Activated CD4-positive, CD25-positive, alpha-beta regulatory T cell treated with anti-CD3 and anti-CD28 coated beads, Interleukin-2, amount 50 U/mL, for 24 hours (primary cell): ENCODE results near the gene NR2F2.

Experiments
- ATAC-seq, 2 donors: fragments of 150-1000 bp; cut with Tn5 transposase; one replicate each; pipeline ENCODE4 v1.10.0; 2021; ENCODE audit warnings: mild to moderate bottlenecking in 1 of 2, moderate library complexity in 1 of 2

Gene NR2F2

DNA sequence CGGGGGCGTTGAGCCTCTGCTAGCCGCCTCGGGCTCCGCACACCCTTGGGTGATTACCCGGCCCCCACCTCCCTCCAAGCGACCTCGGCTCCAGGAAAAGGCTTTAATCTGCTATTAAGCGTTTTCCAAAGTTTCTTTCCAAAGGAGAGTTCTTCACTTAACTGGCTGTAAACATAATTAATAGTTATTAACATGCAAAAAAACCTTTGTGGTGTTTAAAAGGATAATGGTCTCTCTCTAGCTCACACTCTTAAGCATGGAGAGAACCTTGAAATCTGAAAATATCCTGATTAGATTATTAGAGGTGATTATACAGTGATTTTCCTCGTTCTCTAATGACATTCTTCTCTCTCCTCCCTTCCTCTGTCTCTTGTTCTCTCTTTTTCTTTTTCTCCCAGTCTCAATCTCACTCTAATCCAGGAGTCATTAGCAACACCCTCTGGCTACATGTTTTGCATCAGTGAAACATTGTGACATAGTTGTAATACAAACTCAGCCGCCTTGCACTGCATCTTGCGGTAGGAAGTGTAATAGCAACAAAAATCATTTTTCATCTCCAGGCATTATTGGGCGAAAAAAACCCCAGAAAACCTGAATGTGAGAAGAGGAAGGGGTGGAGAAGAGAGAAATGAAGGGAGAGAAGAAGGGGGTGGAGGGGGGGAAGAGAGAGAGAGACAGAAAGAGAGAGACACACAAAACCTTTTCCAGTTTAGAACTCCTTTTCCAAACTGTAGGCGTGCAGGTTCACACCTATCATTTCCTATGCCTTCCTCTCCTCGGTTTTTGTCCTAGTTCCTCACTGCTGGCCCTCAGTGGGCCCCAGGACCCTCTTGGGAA is 24.4 kb downstream of the NR2F2 start:
- no peak for ATAC-seq

- no peak for ATAC-seq
Observed at GRCh38 chr15:96355568-96356187, 25.2 kb downstream of the NR2F2 start.

GRCh38 chr15:96356494-96357455 is 26.3 kb downstream of the NR2F2 start:
- ATAC-seq, result peak; percentile 51 to 63

- ATAC-seq, result no peak
Observed at GRCh38 chr15:96358001-96358801, 27.7 kb downstream of the NR2F2 start.

- ATAC-seq, result no peak
Observed at GRCh38 chr15:96358821-96359615, 28.5 kb downstream of the NR2F2 start.

- ATAC-seq, result no peak
Observed at GRCh38 chr15:96359616-96360521, 29.4 kb downstream of the NR2F2 start.

DNA sequence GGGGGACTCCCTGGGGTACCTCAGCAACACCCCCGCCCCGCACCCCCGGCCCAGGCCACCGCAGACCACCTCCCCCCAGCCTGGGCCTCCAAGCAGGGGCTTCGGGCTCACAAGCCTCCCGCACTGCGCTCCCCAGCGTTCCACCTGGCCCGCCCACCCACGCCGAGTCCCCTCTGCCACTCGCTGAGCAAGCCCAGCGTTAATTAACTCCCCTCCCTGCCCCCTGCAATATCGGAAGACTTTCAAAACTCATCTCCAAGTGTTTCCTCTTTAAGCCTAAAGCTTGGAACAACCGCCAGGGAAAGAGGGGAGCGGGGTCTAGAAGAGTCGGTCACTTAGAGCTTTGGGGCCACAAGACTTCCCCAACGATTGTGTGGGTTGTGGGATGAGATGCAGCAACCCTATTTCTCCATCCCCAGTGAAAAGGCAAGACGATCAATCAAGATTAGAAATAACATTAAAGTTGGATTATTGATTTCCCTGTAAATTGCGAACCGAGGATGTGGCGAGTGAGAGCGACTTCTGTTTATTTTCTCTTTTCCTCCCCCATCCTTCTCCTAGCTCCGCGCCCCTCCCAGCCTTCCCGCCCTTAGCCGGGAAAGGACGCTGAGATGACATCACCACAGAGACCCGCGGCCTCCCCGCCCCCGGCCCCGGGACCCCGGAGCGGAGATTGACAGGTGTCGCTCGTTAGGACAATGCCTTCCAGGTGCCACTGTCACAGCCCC is 30.2 kb downstream of the NR2F2 start:
- no peak for ATAC-seq

GRCh38 chr15:96361309-96362010 is 31.0 kb downstream of the NR2F2 start:
- ATAC-seq, result no peak

DNA sequence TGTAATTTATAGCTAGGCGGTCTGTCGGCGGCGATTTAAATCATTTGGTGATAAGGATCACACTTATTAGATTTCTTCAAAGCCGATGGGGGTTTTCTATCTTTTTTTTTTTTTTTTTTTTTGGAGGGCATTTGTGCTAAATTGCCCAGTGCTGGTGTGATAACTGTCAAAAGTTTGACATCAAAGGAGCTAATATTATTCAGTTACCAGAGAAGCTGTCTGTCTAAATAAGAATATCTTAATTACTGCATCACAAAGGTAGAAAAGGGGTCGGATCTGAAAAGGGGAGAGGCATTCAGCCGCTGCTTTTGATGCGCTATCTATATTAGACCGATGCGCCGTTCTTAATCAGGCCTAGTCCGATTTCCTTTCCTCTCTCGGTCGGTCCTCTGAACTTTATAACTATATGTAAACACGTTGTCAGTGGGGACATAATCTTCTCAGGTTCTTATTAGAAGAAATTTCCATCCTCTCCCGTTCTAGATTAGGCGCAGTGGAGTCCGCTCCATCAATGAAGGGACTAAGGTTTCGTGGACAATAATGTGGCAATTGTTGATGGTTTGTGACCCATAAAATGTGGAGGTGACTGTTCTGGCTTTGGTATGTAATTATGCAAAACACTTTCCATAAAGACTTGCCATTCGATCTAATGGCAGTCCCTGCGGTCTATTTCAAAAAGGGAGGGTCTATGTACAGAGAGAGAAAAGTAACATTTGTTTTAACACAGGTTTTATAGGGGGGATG is 31.7 kb downstream of the NR2F2 start:
- no peak for ATAC-seq

DNA sequence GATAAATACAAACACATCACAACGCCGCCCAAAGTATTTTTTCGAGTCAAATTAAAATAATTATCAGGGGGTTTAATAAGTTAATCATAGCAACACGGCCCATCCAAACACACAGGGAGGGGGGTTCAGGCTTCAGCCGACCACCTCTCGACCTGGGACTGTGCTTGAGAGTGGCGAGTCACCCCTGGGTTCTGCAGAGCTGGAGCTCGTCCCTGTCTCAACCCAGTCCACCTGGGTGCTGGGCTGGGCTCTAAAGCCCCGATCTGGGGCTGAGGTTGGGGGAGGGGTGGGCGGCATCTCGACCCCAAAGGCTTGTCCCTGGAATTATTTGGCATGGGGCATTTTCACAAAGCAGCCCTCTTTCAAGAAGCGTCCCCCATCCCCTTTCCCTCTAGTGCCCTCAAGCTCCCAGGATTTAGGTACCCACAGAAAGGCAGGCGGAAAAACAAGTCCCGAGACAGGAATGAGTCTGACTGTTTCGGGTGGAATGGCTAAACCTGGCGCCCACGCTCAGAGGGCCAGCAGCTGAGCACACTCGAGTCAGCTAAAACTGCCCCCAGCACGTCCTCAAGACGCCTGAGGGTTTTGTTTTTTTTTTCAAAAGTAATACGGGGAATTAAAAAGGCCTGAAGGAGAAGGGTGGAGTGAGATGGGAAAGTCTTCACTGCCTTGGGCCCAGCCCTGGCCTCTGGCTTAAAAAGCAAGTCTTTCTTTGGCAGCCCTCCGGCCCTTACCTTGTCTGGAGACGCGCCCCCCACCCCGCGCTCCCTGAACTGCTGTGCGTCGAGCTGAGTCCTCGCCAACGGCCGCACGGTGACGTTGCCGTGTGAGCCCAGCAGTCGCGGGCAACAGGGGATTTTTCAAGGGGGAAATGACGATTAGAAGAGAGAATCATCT is 32.5 kb downstream of the NR2F2 start:
- no peak for ATAC-seq

DNA sequence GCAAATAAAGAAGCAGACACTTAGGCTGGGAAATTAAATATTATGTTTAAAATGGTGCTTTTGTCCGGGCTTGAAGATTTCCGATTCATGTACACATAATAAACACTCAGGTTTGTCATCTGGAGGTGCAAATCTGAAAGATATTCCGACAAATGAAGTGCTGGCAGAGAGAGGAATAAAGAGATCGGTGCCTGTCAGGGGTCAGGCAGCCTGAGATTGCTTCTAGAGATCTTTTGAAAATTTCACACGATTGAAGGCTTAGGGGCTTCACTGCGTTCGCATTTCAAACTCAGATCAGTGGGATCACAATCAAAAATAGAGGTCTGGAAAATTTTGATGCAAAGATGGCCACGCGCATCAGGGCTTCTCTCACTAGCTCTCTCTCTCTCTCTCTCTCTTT is 33.2 kb downstream of the NR2F2 start:
- ATAC-seq, result no peak

DNA sequence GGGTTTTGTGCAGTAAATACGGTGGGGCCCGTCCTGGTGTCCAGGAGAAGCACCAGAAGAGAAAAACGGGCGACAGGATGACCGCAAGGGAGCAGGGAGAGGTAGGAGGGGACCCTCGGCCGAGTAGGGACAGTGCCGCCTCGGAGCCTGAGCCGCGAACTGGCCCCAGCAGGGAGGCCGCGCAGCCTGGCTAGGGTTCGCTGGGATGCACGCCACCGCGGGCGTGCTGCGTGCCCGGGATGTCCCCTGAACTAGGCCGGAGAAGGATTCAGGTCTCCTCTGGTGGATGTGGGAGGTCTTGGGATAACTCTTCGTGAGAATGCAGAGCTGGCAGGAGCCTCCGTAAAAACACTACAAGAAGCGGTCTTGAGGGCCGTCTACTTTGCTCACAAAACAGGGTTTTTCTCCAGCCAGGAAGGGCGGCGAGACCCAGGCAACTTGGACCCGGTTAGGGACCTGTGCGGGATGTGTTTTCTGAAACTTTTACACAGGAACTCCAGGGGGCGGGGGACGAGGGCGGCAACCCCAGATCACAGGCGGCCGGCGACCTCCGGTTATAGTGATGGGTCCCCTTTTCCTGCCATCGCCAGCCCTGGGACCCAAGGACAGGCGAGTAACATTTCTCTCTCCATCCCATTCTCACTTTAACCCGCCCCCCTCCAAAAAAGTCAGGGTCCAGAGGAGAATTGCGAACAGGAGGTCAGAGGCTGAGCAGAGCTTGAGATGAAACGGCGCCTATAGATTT is 35.5 kb downstream of the NR2F2 start:
- no peak for ATAC-seq

- ATAC-seq, result no peak
Observed at GRCh38 chr15:96366526-96366877, 36.0 kb downstream of the NR2F2 start.

DNA sequence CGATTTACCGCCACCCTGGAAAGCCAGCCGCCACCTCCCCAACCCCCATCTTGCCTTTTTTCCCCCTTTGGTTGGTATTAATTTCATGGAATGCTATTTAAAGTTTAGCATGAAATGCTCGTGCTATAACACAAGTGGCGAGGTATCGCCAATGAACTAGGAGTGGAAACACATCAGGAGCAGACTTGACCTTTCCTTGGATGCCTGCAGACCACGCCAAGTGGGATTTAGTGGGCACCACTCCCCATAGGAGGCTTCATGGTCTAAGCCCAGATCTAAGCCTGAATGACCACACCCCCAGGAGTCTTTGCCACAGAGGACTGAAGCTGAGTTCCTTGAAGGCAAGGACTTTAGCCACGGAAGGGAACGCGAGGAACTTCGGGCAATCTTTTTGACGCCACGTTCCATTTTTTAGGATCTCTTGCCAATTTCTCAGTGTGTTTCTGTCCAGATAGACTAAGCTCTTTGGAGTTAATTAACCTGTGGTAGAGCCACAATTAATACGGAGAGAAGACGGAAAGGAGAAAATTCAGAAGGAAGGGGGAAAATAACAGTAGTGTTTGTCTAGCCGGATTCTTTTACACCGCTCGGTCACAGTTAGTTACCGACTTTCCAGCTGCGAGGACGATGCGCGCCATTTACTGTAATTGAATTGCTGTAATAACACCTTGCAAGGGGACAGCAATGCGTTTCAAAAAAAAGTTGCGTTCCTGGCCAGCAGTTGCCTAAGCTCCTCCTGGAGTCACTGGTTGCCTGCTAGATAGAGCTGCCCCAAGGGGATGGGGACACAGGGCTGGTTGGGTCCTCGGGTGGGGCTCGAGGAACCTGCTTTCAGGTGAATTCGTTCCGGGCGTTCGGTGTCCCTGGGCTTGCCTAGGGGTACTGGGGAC is 37.1 kb downstream of the NR2F2 start:
- ATAC-seq, result no peak

- ATAC-seq, result no peak
Observed at GRCh38 chr15:96369351-96369750, 38.9 kb downstream of the NR2F2 start.
